Measurements from ENCODE around the gene SMIM31. TPM values are rescaled to one million over a fixed set of nuclear protein-coding genes. Genes with fewer than 3 reads are reported as not detected.
A peak's percentile ranks its signal among the peaks of the same experiment; 100 is the strongest.

The SMIM31 gene
- total RNA-seq (2021): not detected in 2 replicates
- percentile 10 among the genes with signal in this experiment for Bru-seq, nascent RNA
- percentile 4 among the genes with signal in this experiment for BruChase-seq, experiment 1, labeled RNA remaining after a 2-hour chase
- BruChase-seq, experiment 2, labeled RNA remaining after a 6-hour chase: percentile 6 among the genes with signal in this experiment
- long read RNA-seq: 0 reads

GRCh38 chr4:164753873-164754488 lies at the start of gene SMIM31:
Gene SMIM31 (plus strand): TSS chr4:164754131. CDS start chr4:164770444, 16,313 bp downstream.
- no peaks in the 10 kb centered on the region for H3K9me3 ChIP-seq (ENCODE audit: insufficient read depth, low read depth)

GRCh38 chr4:164706675-164707074 lies 47.3 kb upstream of the SMIM31 start:
- no peaks in the 10 kb centered on the region for H3F3A ChIP-seq (ENCODE audit: insufficient read depth, low read depth)
- no peaks in the 10 kb centered on the region for H3K9me3 ChIP-seq (ENCODE audit: insufficient read depth, low read depth)
- H3K79me2 ChIP-seq (ENCODE audit: low read depth): no peaks in the 10 kb centered on the region
- no peak overlapping the region for H3K4me3 ChIP-seq
- TF ChIP-seq CTCF (conservative IDR thresholded peaks at IDR 0.05) (no peak), EZH2 (IDR thresholded peaks at IDR 0.05; ENCODE audit: low read depth) (no peak)
- BruUV-seq (replicated peaks): no TSS peak
- H4K20me1 ChIP-seq (ENCODE audit: insufficient read depth): no peaks in the 10 kb centered on the region
- intact Hi-C loops (cut with micrococcal nuclease; ENCODE audit: unreplicated experiment): no loop called here
- no peaks in the 10 kb centered on the region for H3K4me1 ChIP-seq (replicated peaks; ENCODE audit: insufficient read depth)
- ChIA-PET POLR2A (ENCODE audit: unreplicated experiment) (no interaction called here), CTCF (no interaction called here)
- no peaks in the 10 kb centered on the region for H3K9me2 ChIP-seq (ENCODE audit: insufficient read depth)
- H3K36me3 ChIP-seq (ENCODE audit: low read depth): no peaks in the 10 kb centered on the region
- H2AFZ ChIP-seq: no peak overlapping the region
- H3K27me3 ChIP-seq (ENCODE audit: insufficient read depth, low read depth): no peaks in the 10 kb centered on the region
- DNase-seq: no peak
- no peak overlapping the region for H3K4me2 ChIP-seq
- no peak overlapping the region for H3K27ac ChIP-seq

More at GRCh38 chr4:164753873-164754488, at the start of gene SMIM31:
- no peak within 1 kb of the TSS for H3K4me3 ChIP-seq
- no peaks in the 10 kb centered on the region for H3K79me2 ChIP-seq (ENCODE audit: low read depth)
- TF ChIP-seq CTCF (conservative IDR thresholded peaks at IDR 0.05): no peak
- no peak for TF ChIP-seq EZH2 (IDR thresholded peaks at IDR 0.05; ENCODE audit: low read depth)
- no peak within 1 kb of the TSS for H2AFZ ChIP-seq
- H3K4me1 ChIP-seq (replicated peaks; ENCODE audit: insufficient read depth): no peaks in the 10 kb centered on the region
- no peaks in the 10 kb centered on the region for H3F3A ChIP-seq (ENCODE audit: insufficient read depth, low read depth)
- intact Hi-C loops (cut with micrococcal nuclease; ENCODE audit: unreplicated experiment): no loop called here
- no peaks in the 10 kb centered on the region for H3K36me3 ChIP-seq (ENCODE audit: low read depth)
- no peak within 1 kb of the TSS; the same call in 1 of the 2 replicates for H3K4me2 ChIP-seq
- no peaks in the 10 kb centered on the region for H3K9me2 ChIP-seq (ENCODE audit: insufficient read depth)
- BruUV-seq (replicated peaks): no TSS peak
- H3K27me3 ChIP-seq (ENCODE audit: insufficient read depth, low read depth): no peaks in the 10 kb centered on the region
- no peak within 1 kb of the TSS for H3K27ac ChIP-seq
- H4K20me1 ChIP-seq (ENCODE audit: insufficient read depth): no peaks in the 10 kb centered on the region
- CTCF ChIA-PET: interaction anchor here (0.7 kb wide), 1 partner anchor 863 kb away, joined by 6 read pairs; no protein-coding TSS in a partner anchor
- no peak for DNase-seq
- POLR2A ChIA-PET (ENCODE audit: unreplicated experiment): interaction anchor here (0.6 kb wide), 1 partner anchor 156 kb away, joined by 3 read pairs; no protein-coding TSS in a partner anchor

GRCh38 chr4:164716901-164717300 lies 37.0 kb upstream of the SMIM31 start:
- H3K9me3 ChIP-seq (ENCODE audit: insufficient read depth, low read depth): no peaks in the 10 kb centered on the region
- no peak overlapping the region for H3K4me2 ChIP-seq
- H3K4me3 ChIP-seq: no peak overlapping the region
- DNase-seq: no peak
- H3K27ac ChIP-seq: no peak overlapping the region
- no peaks in the 10 kb centered on the region for H3K79me2 ChIP-seq (ENCODE audit: low read depth)
- no peaks in the 10 kb centered on the region for H3K4me1 ChIP-seq (replicated peaks; ENCODE audit: insufficient read depth)
- no peaks in the 10 kb centered on the region for H4K20me1 ChIP-seq (ENCODE audit: insufficient read depth)
- no peak for TF ChIP-seq CTCF (conservative IDR thresholded peaks at IDR 0.05)
- TF ChIP-seq EZH2 (IDR thresholded peaks at IDR 0.05; ENCODE audit: low read depth): no peak
- no peaks in the 10 kb centered on the region for H3K36me3 ChIP-seq (ENCODE audit: low read depth)
- BruUV-seq (replicated peaks): no TSS peak
- no peaks in the 10 kb centered on the region for H3K9me2 ChIP-seq (ENCODE audit: insufficient read depth)
- no peaks in the 10 kb centered on the region for H3F3A ChIP-seq (ENCODE audit: insufficient read depth, low read depth)
- ChIA-PET CTCF (no interaction called here), POLR2A (ENCODE audit: unreplicated experiment) (no interaction called here)
- intact Hi-C loops (cut with micrococcal nuclease; ENCODE audit: unreplicated experiment): no loop called here
- no peak overlapping the region for H2AFZ ChIP-seq
- H3K27me3 ChIP-seq (ENCODE audit: insufficient read depth, low read depth): no peaks in the 10 kb centered on the region
